C4-2B (cell line): ENCODE measurements around the gene TCERG1L.
A peak's percentile ranks its signal among the peaks of the same experiment; 100 is the strongest.

Source experiments
- H3K27ac ChIP-seq: fragments of 450-650 bp; 2 replicates; pipeline ENCODE4 v1.5.1; 2017
- CTCF ChIP-seq: fragments of 450-650 bp; conservative IDR thresholded peaks from 2 replicates; pipeline ENCODE4 v1.5.1; 2017; ENCODE audit warnings: mild to moderate bottlenecking
- ZFX ChIP-seq: fragments of 450-650 bp; IDR thresholded peaks from 2 replicates; pipeline ENCODE4 v1.6.1; 2017

Gene TCERG1L

GRCh38 chr10:131247873-131248272 lies 63.6 kb downstream of the TCERG1L start:
- TF ChIP-seq ZFX (no peak), CTCF (no peak)
- H3K27ac ChIP-seq: no peak overlapping the region

- no peak overlapping the region for H3K27ac ChIP-seq
- TF ChIP-seq ZFX (no peak), CTCF (no peak)
These were observed 64.7 kb downstream of the TCERG1L start for GRCh38 chr10:131246775-131247174.

GRCh38 chr10:131246089-131246488 lies 65.4 kb downstream of the TCERG1L start:
- H3K27ac ChIP-seq: no peak overlapping the region
- TF ChIP-seq ZFX (no peak), CTCF (no peak)

- TF ChIP-seq CTCF (no peak), ZFX (no peak)
- H3K27ac ChIP-seq: no peak overlapping the region
These were observed 66.0 kb downstream of the TCERG1L start for GRCh38 chr10:131245475-131246059.

GRCh38 chr10:131244836-131245235 lies 66.7 kb downstream of the TCERG1L start:
- no peak overlapping the region for H3K27ac ChIP-seq
- TF ChIP-seq ZFX: no peak
- no peak for TF ChIP-seq CTCF

- H3K27ac ChIP-seq: no peak overlapping the region
- TF ChIP-seq CTCF (no peak), ZFX (no peak)
These were observed 68.4 kb downstream of the TCERG1L start for GRCh38 chr10:131243076-131243475.

- no peak overlapping the region for H3K27ac ChIP-seq
- TF ChIP-seq ZFX (no peak), CTCF (peak; percentile 89)
These were observed 69.5 kb downstream of the TCERG1L start for GRCh38 chr10:131242007-131242406.
